Osteoblast (primary cell): ENCODE results near the gene C15orf39. TPM values are rescaled to one million over a fixed set of nuclear protein-coding genes. Genes with fewer than 3 reads are reported as not detected.

Experiments used
- DNase-seq: peaks from one replicate; pipeline ENCODE4 v3.0.0; 2011; ENCODE audit warnings: low spot score, mixed read lengths; ENCODE audit not compliant: insufficient read length; ENCODE audit errors: missing footprints
- H2AFZ ChIP-seq: 2 replicates; pipeline ENCODE4 v1.6.0; 2011; ENCODE audit warnings: mild to moderate bottlenecking, low read length
- H3K27ac ChIP-seq: 2 replicates; pipeline ENCODE4 v1.5.1; 2011; ENCODE audit warnings: mild to moderate bottlenecking, low read depth, low read length, moderate library complexity
- H3K27me3 ChIP-seq: 2 replicates; pipeline ENCODE4 v1.6.0; 2012; ENCODE audit warnings: mild to moderate bottlenecking, control low read depth, inconsistent platforms, low read length, moderate library complexity; ENCODE audit not compliant: insufficient read depth
- H3K36me3 ChIP-seq: 2 replicates; pipeline ENCODE4 v1.5.1; 2011; ENCODE audit warnings: mild to moderate bottlenecking, low read length, control low read depth, moderate library complexity; ENCODE audit not compliant: insufficient read depth
- H3K4me1 ChIP-seq: 2 replicates; pipeline ENCODE4 v1.5.1; 2011; ENCODE audit warnings: mild to moderate bottlenecking, low read length, control low read depth, moderate library complexity; ENCODE audit not compliant: insufficient read depth
- H3K4me2 ChIP-seq: 2 replicates; pipeline ENCODE4 v1.6.0; 2011; ENCODE audit warnings: mild to moderate bottlenecking, low read length; ENCODE audit not compliant: insufficient read depth
- H3K4me3 ChIP-seq: fragments of 200-600 bp; sonication (generic); 3 replicates; pipeline ENCODE4 v1.5.1; 2012; ENCODE audit warnings: mild to moderate bottlenecking, low read length, inconsistent platforms; ENCODE audit not compliant: insufficient read depth
- H3K79me2 ChIP-seq: 2 replicates; pipeline ENCODE4 v1.6.0; 2012; ENCODE audit warnings: mild to moderate bottlenecking, low read length, control low read depth, inconsistent platforms; ENCODE audit not compliant: insufficient read depth
- H3K9me3 ChIP-seq: 2 replicates; pipeline ENCODE4 v1.5.1; 2011; ENCODE audit warnings: low read depth, low read length, control low read depth
- H4K20me1 ChIP-seq: 2 replicates; pipeline ENCODE4 v1.6.0; 2012; ENCODE audit warnings: mild to moderate bottlenecking, low read length, control low read depth; ENCODE audit not compliant: insufficient read depth
- CTCF ChIP-seq: IDR thresholded peaks from 2 replicates; pipeline ENCODE4 v1.5.1; 2011; ENCODE audit warnings: mild to moderate bottlenecking, low read depth, low read length, moderate library complexity; ENCODE audit errors: extremely low read depth
- total RNA-seq: library from RNA; depleted of rRNA; stranded (reverse); fragments of >200 nt; gene quantifications from 2 replicates; pipeline ENCODE4 v1.2.3, GENCODE V29; 2012

C15orf39 gene
- total RNA-seq, 1 donor: 6.5 TPM

- TF ChIP-seq CTCF: no peak
- Histone ChIP-seq H4K20me1 (peaks cover 62% of the 10 kb centered on the region), H2AFZ (no peak overlapping the region), H3K4me2 (no peak overlapping the region), H3K27ac (no peak overlapping the region), H3K4me1 (no peaks in the 10 kb centered on the region), H3K27me3 (no peaks in the 10 kb centered on the region), H3K4me3 (no peak overlapping the region), H3K79me2 (peaks cover 61% of the 10 kb centered on the region), H3K9me3 (no peaks in the 10 kb centered on the region), H3K36me3 (peaks cover 53% of the 10 kb centered on the region)
- DNase-seq: no peak
Measured at GRCh38 chr15:75212200-75212858, 10.6 kb downstream of the C15orf39 start.

GRCh38 chr15:75213212-75213767, 11.6 kb downstream of the C15orf39 start:
- no peak for DNase-seq
- Histone ChIP-seq H3K4me2 (no peak overlapping the region), H3K79me2 (peaks cover 52% of the 10 kb centered on the region), H3K36me3 (peaks cover 44% of the 10 kb centered on the region), H3K27me3 (no peaks in the 10 kb centered on the region), H4K20me1 (peaks cover 52% of the 10 kb centered on the region), H3K4me3 (no peak overlapping the region), H2AFZ (no peak overlapping the region), H3K4me1 (no peaks in the 10 kb centered on the region), H3K27ac (no peak overlapping the region), H3K9me3 (no peaks in the 10 kb centered on the region)
- TF ChIP-seq CTCF: no peak

DNA sequence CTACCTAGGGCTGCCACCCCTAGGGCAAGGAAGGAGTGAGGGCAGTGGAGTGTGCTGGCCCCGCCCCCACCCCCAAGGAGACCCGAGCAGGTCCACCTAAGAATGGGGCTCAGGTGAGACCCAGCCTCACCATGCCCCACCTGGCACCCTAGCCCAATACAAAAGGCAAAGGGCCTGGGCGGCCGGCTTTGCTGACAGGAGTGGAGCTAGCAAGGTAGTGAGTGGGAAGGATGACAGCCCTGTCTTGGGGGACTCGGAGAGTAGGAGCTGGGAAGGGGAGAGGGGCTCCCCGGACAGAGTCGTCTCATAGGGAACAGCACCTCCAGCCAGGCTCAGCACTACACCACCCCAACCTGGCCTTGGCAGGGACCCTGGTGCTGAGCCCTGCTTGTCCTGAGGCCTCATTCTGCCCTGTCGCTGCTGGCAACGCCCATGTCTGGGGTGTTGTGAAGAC, 12.1 kb downstream of the C15orf39 start:
- H3K4me1 ChIP-seq: no peaks in the 10 kb centered on the region
- H3K36me3 ChIP-seq: peaks cover 39% of the 10 kb centered on the region
- no peaks in the 10 kb centered on the region for H3K9me3 ChIP-seq
- TF ChIP-seq CTCF: no peak
- DNase-seq: no peak
- H4K20me1 ChIP-seq: peaks cover 47% of the 10 kb centered on the region
- no peak overlapping the region for H3K27ac ChIP-seq
- H3K4me2 ChIP-seq: no peak overlapping the region
- peaks cover 47% of the 10 kb centered on the region for H3K79me2 ChIP-seq
- H3K4me3 ChIP-seq: no peak overlapping the region
- no peaks in the 10 kb centered on the region for H3K27me3 ChIP-seq
- H2AFZ ChIP-seq: no peak overlapping the region

DNA sequence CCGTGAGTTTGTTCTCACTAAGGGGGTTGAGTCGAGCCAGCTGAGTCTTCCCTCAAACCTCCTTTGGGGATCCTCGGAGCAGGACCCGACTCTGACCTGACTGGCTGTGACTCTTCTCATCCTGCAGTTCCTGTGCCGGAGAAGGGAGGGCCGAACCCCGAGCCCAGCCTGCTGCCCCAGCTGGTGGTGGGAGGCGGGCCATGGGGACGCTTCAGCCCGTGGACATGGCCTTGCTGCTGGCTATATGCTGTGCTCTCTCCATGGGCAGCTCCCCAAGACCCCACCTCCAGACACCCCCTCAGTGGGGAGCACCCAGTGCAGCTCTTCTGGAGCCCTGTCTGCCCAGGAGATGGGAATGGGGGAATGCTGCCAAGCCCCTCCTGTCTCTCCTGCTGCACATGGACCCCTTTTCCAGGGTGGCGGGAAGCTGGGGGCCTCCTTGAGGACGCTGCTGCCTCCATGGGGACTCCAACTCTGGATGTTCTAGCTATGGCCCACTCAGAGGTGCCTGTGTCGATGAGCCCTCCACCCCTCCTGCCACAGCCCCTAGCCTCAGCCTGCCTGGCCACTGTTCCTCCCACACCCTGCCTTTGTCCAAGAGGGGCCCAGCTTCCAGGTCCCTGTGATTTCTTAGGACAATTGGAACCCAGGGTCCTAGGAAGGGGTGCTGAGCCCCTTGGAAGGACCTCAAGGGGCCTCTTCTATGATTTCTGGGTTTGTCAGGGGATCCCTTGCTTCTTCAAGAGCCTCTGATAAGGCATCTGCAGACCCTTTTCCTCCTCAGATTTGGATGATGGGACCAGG, 12.8 kb downstream of the C15orf39 start:
- Histone ChIP-seq H3K79me2 (peaks cover 40% of the 10 kb centered on the region), H3K36me3 (peaks cover 34% of the 10 kb centered on the region), H3K4me2 (no peak overlapping the region), H3K4me3 (no peak overlapping the region), H2AFZ (no peak overlapping the region), H3K27ac (no peak overlapping the region), H3K4me1 (no peaks in the 10 kb centered on the region), H3K27me3 (no peaks in the 10 kb centered on the region), H4K20me1 (peaks cover 40% of the 10 kb centered on the region), H3K9me3 (no peaks in the 10 kb centered on the region)
- TF ChIP-seq CTCF: no peak
- DNase-seq: no peak
